C4-2B (cell line): ENCODE measurements around the gene TIGAR.
A peak's percentile ranks its signal among the peaks of the same experiment; 100 is the strongest.

Source experiments
- H3K27ac ChIP-seq: fragments of 450-650 bp; 2 replicates; pipeline ENCODE4 v1.5.1; 2017
- CTCF ChIP-seq: fragments of 450-650 bp; conservative IDR thresholded peaks from 2 replicates; pipeline ENCODE4 v1.5.1; 2017; ENCODE audit warnings: mild to moderate bottlenecking
- ZFX ChIP-seq: fragments of 450-650 bp; IDR thresholded peaks from 2 replicates; pipeline ENCODE4 v1.6.1; 2017

TIGAR gene

GRCh38 chr12:4311776-4312175 is 9.2 kb upstream of the TIGAR start:
- TF ChIP-seq ZFX (no peak), CTCF (no peak)
- no peak overlapping the region for H3K27ac ChIP-seq

GRCh38 chr12:4312251-4312650 is 8.8 kb upstream of the TIGAR start:
- no peak for TF ChIP-seq ZFX
- TF ChIP-seq CTCF = no peak
- no peak overlapping the region for H3K27ac ChIP-seq

- peak overlapping the region; percentile 79 for H3K27ac ChIP-seq
- TF ChIP-seq CTCF (no peak), ZFX (0 out of 2 replicates have a peak, but pooled peaks have one; percentile 72)
These were observed 538 bp upstream of the TIGAR start for GRCh38 chr12:4320497-4320852.

GRCh38 chr12:4322726-4323125 is 1.7 kb downstream of the TIGAR start:
- TF ChIP-seq ZFX (no peak), CTCF (no peak)
- H3K27ac ChIP-seq = no peak overlapping the region

- no peak overlapping the region for H3K27ac ChIP-seq
- TF ChIP-seq CTCF = no peak
- no peak for TF ChIP-seq ZFX
These were observed 2.4 kb downstream of the TIGAR start for GRCh38 chr12:4323396-4323795.

DNA sequence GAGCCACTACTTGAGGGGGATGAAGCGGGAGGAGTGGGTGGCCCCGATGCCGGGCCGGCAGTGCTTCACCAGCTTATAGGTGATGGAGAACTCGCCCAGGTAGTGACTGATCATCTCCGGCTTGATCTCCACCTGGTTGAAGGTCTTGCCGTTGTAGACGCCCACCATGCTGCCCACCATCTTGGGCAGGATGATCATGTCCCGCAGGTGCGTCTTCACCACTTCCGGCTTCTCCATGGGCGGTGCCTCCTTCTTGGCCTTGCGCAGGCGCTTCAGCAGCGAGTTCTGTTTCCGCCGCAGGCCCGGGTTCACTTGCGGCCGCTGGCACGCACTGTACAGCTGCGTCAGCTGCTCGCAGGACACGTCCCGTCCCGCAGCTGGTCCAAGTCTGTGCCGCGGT is 3.4 kb downstream of the TIGAR start:
- TF ChIP-seq ZFX (no peak), CTCF (no peak)
- H3K27ac ChIP-seq = no peak overlapping the region

- H3K27ac ChIP-seq = no peak overlapping the region
- TF ChIP-seq CTCF (no peak), ZFX (no peak)
These were observed 5.0 kb downstream of the TIGAR start for GRCh38 chr12:4325966-4326365.
